ENCODE data around the gene ADGRL1.
"Not testable (repeated sequence)": the region's sequence is repeated elsewhere in the genome, so short reads cannot be mapped to it uniquely, and the experiment has no call there.

DNA sequence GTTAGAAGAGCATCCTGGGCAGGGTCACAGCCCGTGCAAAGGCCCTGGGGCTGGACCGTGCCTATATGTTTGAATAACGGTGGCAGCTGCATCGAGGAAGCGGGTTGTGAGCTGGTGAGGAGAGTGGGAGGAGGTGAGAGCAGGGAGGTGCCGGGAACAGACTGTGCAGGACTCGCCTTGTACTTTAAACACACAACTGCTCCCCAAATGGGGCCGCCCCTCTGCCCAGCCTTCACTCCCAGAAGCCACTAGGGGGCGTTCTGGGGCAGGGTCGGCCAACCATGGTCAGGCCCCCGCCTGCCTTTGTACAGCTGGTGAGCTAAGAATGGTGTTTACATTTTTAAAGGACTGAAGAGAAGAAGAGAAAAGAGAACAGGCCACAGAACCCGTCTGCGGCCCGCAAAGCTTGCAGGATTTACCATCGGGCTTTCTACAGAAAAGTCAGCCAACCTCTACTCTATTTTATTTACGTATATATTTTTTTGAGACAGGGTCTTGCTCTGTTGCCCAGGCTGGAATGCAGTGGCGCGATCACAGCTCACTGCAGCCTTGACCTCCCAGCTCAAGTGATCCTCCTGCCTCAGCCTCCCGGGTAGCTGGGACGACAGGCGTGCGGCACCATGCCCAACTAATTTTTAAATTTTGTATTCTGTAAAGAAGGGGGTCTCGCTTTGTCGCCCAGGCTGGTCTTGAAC lies 5.7 kb downstream of the ADGRL1 start:
- TF ChIP-seq, protein P1, sequence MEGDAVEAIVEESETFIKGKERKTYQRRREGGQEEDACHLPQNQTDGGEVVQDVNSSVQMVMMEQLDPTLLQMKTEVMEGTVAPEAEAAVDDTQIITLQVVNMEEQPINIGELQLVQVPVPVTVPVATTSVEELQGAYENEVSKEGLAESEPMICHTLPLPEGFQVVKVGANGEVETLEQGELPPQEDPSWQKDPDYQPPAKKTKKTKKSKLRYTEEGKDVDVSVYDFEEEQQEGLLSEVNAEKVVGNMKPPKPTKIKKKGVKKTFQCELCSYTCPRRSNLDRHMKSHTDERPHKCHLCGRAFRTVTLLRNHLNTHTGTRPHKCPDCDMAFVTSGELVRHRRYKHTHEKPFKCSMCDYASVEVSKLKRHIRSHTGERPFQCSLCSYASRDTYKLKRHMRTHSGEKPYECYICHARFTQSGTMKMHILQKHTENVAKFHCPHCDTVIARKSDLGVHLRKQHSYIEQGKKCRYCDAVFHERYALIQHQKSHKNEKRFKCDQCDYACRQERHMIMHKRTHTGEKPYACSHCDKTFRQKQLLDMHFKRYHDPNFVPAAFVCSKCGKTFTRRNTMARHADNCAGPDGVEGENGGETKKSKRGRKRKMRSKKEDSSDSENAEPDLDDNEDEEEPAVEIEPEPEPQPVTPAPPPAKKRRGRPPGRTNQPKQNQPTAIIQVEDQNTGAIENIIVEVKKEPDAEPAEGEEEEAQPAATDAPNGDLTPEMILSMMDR (conservative IDR thresholded peaks at IDR 0.05 in 1 of 2, IDR thresholded peaks at IDR 0.05 in 1 of 2; ENCODE audit: low read depth in 1 of 2, low read length in 2 of 2): peak; percentile 53 to 59
- not testable (repeated sequence) for TF ChIP-seq EZH2 (IDR thresholded peaks at IDR 0.05; ENCODE audit: low read length, missing control alignments)
